HG03196 (cell line): ENCODE data around the gene PDZD8.
"Not testable (repeated sequence)": the region's sequence is repeated elsewhere in the genome, so short reads cannot be mapped to it uniquely, and the experiment has no call there.

Experiments used
- ATAC-seq: cut with Tn5 transposase; IDR thresholded peaks from one replicate; pipeline ENCODE4 v1.9.1; 2021; ENCODE audit not compliant: unreplicated experiment

PDZD8 gene

DNA sequence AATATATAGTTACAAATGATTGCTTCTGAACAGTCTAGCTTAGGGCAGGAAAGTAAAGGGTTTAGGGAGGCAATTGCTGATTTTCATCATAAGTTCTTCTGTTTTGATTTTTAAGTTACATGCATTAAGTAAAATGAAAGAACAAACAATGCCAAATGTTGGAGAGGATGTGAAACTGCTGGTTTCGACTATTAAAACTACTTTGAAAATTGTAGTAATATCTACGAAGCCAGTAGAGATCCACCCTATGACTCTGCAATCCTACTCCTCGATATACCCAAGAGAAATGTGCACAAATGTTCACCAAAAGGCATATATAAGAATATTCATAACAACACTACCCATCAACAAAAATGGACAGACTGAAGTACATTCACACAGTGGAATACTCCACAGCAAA is 24.3 kb downstream of the PDZD8 start:
- ATAC-seq = peak; percentile 72

DNA sequence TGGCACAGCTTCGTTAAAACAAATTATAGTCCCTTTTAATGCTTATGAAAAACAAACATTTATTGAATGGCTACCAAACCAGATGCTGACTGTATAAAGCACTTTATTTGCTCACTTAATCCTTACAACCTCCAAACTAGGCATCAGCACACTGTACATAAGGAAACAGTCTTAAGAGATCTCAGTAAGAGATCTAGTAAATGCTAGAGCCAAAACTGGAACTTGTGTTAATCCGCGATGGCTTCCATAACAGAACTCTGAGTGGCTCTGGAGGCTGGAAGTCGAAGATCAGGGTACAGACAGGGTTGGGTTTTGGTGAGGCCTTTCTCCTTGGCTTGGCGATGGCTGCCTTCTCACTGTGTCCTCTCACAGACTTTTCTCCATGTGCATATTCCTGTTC is 27.0 kb downstream of the PDZD8 start:
- ATAC-seq = no peak

DNA sequence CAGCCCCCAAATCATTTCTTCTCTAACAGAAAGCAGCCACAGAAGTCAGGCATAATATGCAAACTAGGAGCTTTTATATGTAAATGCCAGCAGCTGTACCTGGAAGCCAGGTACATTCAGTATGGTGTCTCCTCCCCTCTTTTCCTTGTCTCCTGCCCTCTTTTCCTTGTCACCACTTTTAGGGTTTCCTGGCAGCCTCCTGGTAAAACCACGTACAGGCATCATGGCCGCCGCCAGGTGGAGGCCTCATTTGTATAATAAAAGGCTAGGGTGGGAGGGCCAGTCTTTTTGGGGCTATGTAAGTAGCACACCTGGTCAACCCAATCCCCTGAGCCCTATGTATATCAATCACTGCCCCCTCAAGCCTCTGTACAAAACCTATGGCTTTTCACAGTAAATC is 28.7 kb downstream of the PDZD8 start:
- no peak for ATAC-seq

DNA sequence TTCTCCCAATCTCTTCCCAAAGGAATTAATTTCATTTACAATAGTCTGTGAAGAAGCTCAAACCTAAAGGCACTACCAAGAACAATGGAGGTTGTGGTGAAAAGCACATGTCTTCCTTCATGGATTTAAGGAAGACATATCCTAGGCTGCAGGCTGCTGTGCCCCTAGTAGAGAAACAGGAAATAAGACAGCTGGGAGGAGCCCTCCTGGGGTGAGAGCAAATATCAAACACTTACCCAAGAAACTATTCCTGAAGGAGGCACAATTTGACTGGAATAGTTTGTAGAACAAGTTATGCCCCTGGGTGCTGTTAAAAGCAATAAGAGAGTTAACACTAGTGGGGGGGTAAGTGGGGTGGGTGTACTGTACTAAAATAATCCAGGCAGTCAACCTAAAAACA is 30.1 kb downstream of the PDZD8 start:
- no peak for ATAC-seq

DNA sequence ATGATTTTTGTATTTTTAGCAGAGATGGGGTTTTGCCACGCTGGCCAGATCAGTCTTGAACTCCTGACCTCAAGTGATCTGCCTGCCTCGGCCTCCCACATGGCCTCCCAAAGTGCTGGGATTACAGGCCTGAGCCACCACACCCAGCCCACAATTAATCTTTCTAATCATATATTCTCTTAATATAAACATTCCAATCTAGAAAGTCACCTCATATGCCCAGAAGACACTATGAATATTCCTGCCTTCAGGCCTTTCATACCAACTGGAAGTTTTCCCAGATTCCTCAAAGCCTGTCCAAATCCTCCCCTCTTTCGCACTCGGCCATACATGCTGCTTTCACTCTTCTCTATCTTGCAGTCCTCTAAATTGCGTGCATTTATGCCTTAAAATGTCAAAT is 32.6 kb downstream of the PDZD8 start:
- ATAC-seq = peak; percentile 8

DNA sequence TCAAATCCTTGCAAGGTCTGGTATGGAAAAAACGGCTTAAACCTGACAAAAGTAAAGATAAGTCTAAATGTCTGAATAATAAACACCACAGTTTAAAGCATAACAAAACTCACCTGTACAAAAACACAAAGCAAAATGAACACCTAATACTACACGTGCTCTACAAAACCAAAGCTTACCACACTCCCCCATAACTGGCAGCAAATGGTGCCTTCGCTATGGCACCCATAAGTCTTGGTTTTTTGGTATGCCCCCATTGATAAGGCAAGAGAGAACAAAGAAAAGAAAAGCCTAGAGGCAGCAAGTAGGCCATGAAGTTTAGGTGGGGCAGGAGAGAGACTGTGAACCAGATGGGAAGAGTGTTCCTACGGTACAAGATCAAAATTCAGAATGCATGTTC is 34.2 kb downstream of the PDZD8 start:
- no peak for ATAC-seq

DNA sequence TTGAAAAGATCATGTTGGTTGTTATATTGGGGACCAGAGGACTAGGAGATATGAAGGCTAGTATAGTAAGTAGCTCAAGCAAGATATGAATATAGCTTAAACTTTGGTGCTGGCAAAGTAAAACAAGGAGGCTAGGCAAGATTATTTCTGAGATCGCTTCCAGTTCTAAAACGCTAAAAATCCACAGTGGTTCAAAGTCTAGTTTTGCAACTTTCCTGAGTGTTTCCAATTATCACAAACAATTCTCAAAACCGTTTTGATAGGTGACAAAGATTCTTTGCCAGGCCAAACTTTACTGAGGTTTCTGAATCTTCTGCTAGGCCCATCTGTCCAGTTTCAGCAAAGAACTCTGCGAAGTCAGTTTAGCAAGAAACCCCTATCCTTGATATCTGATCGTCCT is 35.3 kb downstream of the PDZD8 start:
- ATAC-seq = no peak

DNA sequence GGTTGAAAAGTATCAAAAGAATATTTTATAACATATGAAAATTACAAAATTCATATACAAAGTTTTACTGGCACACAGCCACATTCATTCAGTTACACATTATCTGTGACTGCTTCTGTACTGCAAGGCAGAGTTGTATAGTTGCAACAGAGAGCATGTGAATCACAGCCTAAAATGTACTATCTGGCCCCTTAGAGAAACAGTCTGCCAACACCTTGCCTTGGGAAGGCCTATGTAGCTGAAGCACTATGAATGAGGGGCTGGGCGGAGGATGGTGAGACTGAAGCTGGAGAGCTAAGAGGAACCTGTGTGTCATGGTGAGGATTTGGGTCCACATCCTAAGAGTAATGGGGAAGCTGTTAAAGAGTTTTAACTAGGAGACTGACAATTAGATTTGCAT is 35.7 kb downstream of the PDZD8 start:
- ATAC-seq = no peak

DNA sequence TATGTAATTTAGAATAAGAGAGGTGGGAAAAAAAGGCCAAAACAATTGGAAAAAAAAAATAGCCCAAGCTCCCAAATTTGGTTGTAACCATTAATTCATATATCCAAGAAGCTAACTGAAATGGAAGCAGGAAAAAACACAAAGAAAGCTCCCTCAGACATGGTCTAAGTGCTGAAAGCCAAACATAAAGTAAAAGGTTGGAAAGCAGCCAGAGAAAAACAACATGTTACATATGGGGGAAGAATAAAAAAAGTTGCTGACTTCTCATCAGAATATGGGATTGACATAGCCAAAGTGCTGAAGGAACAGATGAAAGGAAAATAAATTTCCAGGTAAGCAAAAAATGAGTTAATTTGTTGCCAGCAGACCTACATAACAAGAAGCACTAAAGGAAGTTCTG is 40.3 kb downstream of the PDZD8 start:
- ATAC-seq = no peak

DNA sequence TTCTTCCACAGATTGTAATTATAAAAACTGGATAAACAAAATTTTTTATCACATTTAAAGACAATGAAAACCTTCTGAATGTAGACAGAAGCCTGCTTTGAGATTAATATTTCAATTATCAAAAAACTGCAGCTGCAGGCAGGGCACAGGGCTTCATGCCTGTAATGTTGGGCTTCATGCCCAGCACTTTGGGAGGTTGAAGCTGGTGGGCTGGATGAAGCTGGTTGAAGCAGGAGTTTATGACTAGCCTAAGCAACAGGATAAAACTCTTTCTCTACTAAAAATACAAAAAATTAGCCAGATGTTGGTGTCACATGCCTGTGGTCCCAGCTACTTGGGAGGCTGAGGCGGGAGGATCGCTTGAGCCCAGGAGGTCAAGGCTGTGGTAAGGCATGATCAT is 41.2 kb downstream of the PDZD8 start:
- no peak for ATAC-seq

DNA sequence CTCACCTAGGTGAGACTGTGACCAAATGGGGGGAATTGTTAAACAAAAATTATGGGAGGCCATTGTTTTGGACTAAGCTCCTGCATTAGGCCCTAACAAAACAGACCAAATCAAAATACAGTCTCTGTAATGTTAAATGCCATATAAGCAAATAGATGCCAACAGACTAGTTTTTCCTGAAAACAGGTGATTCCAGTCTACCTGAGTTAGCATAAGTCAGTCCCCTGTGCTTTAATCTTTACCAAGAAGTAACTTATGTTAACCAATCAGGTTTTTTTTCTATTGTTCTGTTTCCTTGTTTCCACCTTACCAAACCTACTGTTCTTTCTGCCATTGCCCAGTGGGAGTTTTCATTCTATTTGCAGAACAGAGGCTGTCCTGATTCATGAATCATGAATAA is 48.0 kb downstream of the PDZD8 start:
- no peak for ATAC-seq

DNA sequence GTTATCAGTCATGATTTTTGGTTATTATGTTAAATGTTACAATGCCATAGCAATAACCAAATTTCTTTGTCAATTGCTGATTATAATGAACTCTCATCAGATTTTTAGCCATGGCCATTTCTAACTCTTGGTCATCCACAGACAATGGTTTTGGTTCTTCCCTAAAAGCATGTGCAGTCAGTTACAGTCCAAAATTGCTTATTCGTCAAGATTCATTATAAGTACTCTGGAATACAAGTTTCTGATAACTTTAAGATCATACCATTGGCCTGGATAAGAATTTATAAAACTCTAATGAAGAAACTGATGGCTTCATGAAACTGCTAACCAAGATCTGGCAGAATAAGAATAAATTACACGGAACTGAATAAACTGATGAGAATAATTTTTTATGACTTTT is 50.9 kb downstream of the PDZD8 start:
- ATAC-seq = no peak

DNA sequence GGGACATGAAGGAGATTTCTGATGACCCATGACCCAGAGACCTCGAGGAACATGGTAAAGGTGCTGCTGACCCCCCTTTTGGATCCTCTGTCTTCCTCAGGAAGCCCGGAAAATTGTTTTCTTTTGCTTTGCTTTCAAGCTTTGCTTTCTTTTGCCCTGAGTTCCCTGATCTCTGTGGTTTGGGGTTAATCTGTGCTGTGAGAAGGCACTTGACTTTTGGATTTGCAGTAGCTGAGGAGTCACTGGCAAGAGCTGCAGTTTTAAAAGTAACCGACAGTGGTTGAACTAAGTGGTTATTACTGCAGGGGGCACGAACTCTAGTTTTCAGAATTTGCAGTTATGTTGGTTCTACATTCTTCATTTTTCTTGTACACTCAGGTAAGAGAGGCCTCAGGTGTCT is 53.0 kb downstream of the PDZD8 start:
- ATAC-seq = no peak

DNA sequence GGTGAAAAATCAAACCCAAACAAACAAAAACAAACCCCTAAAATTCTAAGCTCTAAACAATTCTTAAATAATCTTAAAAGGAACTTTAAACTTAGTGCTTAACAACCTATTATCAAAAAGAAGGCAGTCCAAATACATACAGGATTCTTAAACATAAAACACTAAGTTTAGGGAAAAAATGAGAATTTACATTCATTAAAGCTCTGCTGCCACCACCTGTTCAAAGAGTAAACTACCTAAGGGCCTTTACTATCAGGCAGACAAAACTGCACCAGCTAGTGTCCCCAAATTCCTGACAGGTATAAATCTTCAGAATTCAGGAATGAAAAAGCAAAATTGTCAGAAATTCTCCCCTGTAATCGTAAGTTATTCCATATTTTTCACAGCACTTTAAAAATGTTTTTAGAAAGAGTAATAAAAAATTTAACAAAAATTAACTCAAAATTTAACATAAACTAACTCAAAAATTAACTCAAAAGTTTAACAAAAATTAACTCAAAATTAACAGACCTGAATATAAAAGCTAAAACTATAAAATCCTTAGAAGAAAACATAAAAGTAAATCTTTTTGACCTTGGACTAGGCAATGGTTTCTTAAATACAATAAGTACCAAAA is 55.1 kb downstream of the PDZD8 start:
- no peak for ATAC-seq

DNA sequence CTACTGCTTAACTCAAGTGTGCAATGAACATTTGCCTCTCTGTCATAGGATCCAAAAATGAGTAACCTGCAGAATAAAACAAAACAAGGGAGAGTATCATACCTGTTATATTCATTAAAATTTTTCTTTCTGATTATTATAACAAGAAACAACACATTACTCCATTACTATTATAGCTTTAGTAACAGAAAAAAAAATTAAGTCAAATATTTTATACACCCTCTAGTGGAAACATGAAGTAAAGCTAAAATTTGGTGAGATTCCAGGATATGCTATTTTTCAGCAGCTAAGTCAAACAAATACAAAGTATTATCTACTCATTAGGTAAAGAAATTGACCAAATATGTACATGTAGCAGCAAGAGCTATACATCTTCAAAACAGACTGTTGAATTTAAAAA is 56.3 kb downstream of the PDZD8 start:
- no peak for ATAC-seq

DNA sequence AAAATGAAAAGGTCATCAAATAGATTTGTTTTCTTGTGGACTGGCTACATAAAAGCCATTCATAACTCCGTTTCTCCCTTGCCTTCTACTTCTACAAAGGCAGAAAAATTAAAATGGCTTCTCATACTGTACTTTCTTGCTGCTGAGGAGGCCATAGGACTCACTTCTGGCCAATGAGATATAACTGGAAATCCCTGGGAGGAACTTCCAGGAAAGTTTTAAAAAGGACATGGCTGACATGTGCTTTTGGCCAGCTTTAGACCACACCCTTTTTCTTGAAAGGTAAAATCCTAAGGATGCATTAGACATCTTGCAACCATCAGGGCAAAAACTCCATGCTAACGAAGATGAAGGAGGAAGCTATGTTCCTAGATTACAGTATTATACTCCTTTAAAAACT is 58.5 kb downstream of the PDZD8 start:
- no peak for ATAC-seq

DNA sequence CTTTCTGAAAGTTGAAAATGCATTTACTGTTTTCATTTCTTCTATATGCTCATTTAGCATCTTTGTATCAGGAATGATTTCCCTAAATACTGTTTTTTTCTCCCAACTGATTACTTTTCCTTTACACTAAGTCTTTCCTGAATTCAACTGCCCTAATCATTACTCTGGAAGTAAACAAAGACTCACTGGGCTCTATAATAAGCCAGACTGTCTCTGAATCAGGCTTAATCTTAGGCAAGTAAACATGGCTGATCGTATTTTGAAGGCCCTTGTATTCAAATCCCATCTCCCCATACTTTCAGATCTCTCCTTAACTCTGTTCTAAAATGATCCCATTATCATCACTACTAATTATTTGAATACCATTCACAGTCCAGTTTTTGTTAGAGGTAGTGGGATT is 61.6 kb downstream of the PDZD8 start:
- ATAC-seq = no peak

DNA sequence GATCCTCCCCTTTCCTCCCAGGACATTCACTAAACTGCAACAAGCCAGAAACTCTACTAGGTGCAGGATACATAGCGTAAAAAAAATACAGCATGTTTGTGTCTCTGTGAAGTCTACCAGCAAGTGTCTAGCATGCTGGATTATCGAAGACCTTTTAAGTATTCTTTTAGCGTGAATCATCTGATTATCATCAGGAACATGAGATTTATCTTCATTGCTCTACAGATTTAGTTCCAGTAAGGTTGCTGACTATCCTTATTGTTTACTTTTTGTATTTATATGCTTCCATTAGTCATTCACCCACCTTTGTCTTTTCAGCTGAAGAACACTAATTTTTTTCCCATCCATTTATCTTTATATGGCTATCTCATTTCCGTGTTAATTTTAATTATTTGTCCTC is 62.8 kb downstream of the PDZD8 start:
- no peak for ATAC-seq

DNA sequence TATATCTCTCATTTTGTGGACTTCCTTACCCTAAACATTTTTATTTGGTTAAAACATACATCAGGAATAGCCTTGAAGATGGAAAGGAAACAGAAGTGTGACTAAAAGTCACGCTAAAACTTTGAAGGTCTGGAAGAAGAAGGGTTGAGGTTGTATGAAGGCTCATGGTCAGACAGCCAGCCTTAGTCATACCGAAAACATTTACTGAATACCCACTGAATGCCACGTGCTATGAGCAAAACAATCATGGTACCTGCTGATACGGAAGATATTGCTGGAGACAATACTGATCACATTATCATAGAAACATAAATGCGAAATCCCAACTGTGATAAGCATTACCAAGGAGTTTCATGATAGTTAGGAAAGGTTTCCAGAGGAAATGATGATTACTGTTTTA is 64.0 kb downstream of the PDZD8 start:
- ATAC-seq = no peak

DNA sequence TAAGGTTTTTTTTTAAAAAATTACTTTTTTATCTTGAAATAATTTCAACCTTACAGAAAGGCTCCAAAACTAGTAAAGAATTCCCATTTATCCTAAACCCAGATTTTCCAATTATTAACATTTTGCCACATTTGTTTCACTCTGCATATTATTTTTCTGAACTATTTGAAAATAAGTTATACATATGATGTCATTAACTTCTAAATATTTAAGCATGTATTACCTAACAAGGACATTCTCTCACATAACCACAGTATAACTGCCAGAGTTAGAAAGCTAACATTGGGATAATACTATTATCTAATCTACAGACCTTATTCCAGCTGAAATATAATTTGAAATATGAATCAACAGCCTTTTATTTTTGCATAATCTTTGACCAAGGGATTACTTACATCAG is 68.6 kb downstream of the PDZD8 start:
- ATAC-seq = no peak

DNA sequence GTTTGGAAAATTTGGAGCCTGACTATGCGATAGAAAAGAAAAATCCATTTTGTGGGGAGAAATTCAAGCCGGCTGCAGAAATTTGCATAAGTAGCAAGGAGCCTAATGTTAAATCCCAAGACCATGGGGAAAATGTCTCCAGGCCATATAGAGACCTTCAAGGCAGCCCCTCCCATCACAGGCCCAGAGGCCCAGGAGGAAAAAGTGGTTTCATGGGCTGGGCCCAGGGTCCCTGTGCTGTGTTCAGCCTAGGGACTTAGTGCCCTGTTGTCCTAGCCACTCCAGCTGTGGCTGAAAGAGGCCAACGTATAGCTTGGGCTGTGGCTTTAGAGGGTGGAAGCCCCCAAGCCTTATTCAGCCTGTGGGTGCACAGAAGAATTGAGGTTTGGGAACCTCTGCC is 71.8 kb downstream of the PDZD8 start:
- ATAC-seq = not testable (repeated sequence)

DNA sequence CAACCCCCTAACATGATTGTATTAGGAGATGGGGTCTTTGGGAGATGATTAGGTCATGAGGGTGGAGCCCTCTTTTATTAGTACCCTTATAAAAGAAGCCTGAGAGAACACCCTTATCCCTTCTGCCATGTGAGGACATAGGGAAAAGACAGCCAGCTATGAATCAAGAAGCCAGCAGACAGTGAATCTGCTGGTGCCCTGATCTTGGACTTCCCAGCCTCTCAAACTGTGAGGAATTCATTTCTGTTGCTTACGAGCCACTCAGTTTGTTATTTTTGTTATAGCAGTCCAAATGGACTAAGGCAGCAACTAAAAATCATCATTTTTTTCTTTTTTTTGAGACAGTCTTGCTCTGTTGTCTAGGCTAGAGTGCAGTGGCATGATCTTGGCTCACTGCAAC is 74.6 kb downstream of the PDZD8 start:
- ATAC-seq = no peak

DNA sequence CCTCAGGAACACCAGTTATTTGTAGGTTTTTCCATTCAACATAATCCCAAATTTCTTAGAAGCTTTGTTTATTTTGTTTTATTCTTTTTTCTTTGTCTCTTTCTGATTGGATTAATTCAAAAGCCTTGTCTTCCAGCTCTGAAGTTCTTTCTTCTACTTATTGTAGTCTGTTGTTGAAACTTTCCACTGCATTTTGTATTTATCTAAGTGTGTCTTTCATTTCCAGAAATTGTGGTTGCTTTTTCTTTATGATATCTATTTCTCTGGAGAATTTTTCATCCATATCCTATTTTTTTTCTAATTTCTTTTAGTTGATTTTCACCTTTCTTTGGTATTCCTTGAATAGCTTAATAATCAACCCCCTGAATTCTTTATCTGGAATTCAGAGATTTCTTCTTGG is 75.8 kb downstream of the PDZD8 start:
- no peak for ATAC-seq

DNA sequence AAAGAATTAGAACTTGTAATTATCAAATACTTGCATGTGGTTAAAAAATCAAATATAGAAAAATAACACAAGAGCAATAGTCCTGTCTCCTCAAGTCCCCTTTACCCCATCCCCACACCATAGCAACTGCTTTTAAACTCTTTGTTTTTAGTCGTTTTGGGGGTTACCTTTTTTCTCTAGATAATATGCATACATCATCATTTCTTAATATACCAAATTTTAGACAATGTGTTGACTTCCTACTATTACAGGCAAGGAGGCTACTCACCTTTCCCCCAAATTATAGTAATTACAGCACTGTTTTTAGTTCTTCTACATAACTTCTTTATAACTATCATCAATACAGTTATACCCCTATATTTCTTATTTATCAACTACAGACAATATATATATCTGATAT is 77.0 kb downstream of the PDZD8 start:
- ATAC-seq = no peak
